HL-60 (cell line): ENCODE data around the gene GGPS1.

ENCODE experiments used
- CTCF ChIP-seq: IDR thresholded peaks from one replicate; pipeline ENCODE4 v1.5.1; 2011; ENCODE audit warnings: low read length, control low read depth, inconsistent platforms; ENCODE audit not compliant: insufficient read depth
- POLR2AphosphoS5 ChIP-seq: IDR thresholded peaks from 2 replicates; pipeline ENCODE4 v1.6.1; 2012; ENCODE audit warnings: low read depth

- no peak for TF ChIP-seq CTCF
- TF ChIP-seq POLR2AphosphoS5, result no peak
These were observed 29.4 kb downstream of the GGPS1 start for GRCh38 chr1:235357485-235358373.
